Astrocyte (in vitro differentiated cells and primary cell): ENCODE results near the gene DMC1. TPM values are rescaled to one million over a fixed set of nuclear protein-coding genes. Genes with fewer than 3 reads are reported as not detected.

ENCODE experiments used
- DNase-seq: peaks from one replicate; pipeline ENCODE4 v3.0.0-alpha.2; 2010; ENCODE audit warnings: low read depth
- FAIRE-seq: peaks from 2 replicates; lab custom pipeline; 2011; peaks lifted over from hg19 to GRCh38; lab: Jason Lieb, UNC
- H2AFZ ChIP-seq: 2 replicates; pipeline ENCODE4 v1.6.0; 2012; ENCODE audit warnings: low read depth, low read length, inconsistent platforms
- H3K27ac ChIP-seq: 2 replicates; pipeline ENCODE4 v1.5.1; 2011; ENCODE audit warnings: low read depth, low read length, inconsistent platforms
- H3K27me3 ChIP-seq: 2 replicates; pipeline ENCODE4 v1.6.0; 2011; ENCODE audit warnings: low read length, inconsistent platforms; ENCODE audit not compliant: insufficient read depth
- H3K36me3 ChIP-seq: 2 replicates; pipeline ENCODE4 v1.5.1; 2011; ENCODE audit warnings: low read length, inconsistent platforms; ENCODE audit not compliant: insufficient read depth
- H3K4me1 ChIP-seq: 2 replicates; pipeline ENCODE4 v1.5.1; 2011; ENCODE audit warnings: low read length, inconsistent platforms; ENCODE audit not compliant: insufficient read depth
- H3K4me2 ChIP-seq: 2 replicates; pipeline ENCODE4 v1.6.0; 2012; ENCODE audit warnings: low read length, inconsistent platforms
- H3K4me3 ChIP-seq: 2 replicates; pipeline ENCODE4 v1.5.1; 2011; ENCODE audit warnings: low read depth, mild to moderate bottlenecking, low read length, inconsistent platforms; ENCODE audit not compliant: insufficient read depth
- H3K79me2 ChIP-seq: 2 replicates; pipeline ENCODE4 v1.6.0; 2012; ENCODE audit warnings: mild to moderate bottlenecking, low read length, inconsistent platforms; ENCODE audit not compliant: insufficient read depth
- H3K9ac ChIP-seq: 2 replicates; pipeline ENCODE4 v1.6.0; 2012; ENCODE audit warnings: mild to moderate bottlenecking, low read length, inconsistent platforms
- H3K9me3 ChIP-seq: 2 replicates; pipeline ENCODE4 v1.5.1; 2012; ENCODE audit warnings: low read depth, mild to moderate bottlenecking, low read length, inconsistent platforms; ENCODE audit not compliant: insufficient read depth
- H4K20me1 ChIP-seq: 2 replicates; pipeline ENCODE4 v1.6.0; 2012; ENCODE audit warnings: low read length, inconsistent platforms; ENCODE audit not compliant: insufficient read depth
- H3K27ac Mint-ChIP-seq: one replicate; pipeline ENCODE4 v1.8.0; 2021; ENCODE audit warnings: mild to moderate bottlenecking, mixed read lengths; ENCODE audit not compliant: unreplicated experiment
- H3K27me3 Mint-ChIP-seq: one replicate; pipeline ENCODE4 v1.8.0; 2021; ENCODE audit warnings: low read depth, mixed read lengths; ENCODE audit not compliant: unreplicated experiment
- H3K36me3 Mint-ChIP-seq: one replicate; pipeline ENCODE4 v1.8.0; 2021; ENCODE audit warnings: low read depth, mixed read lengths; ENCODE audit not compliant: unreplicated experiment
- H3K4me1 Mint-ChIP-seq: one replicate; pipeline ENCODE4 v1.8.0; 2021; ENCODE audit warnings: low read depth, mixed read lengths; ENCODE audit not compliant: unreplicated experiment
- H3K4me3 Mint-ChIP-seq: one replicate; pipeline ENCODE4 v1.8.0; 2021; ENCODE audit warnings: mild to moderate bottlenecking, moderate library complexity, mixed read lengths; ENCODE audit not compliant: unreplicated experiment
- H3K9me3 Mint-ChIP-seq: one replicate; pipeline ENCODE4 v1.8.0; 2021; ENCODE audit warnings: mild to moderate bottlenecking, mixed read lengths; ENCODE audit not compliant: unreplicated experiment
- CTCF ChIP-seq: IDR thresholded peaks from 2 replicates; pipeline ENCODE4 v1.5.1; 2011; ENCODE audit warnings: low read depth, mild to moderate bottlenecking, inconsistent platforms, low read length, moderate library complexity; ENCODE audit not compliant: insufficient read depth
- EZH2 ChIP-seq: IDR thresholded peaks from 2 replicates; pipeline ENCODE4 v1.6.1; 2012; ENCODE audit warnings: mild to moderate bottlenecking, low read length, inconsistent platforms; ENCODE audit not compliant: insufficient read depth
- total RNA-seq: library from RNA; stranded (reverse); gene quantifications from 2 replicates; pipeline ENCODE4 v1.2.1, GENCODE V29; 2021

DMC1 gene
- total RNA-seq, 1 donor from 2014 or later: 0.11 TPM

- FAIRE-seq: no peak
- Histone ChIP-seq H4K20me1 (no peaks in the 10 kb centered on the region), H2AFZ (no peak overlapping the region), H3K27ac (no peak overlapping the region), H3K9me3 (no peaks in the 10 kb centered on the region), H3K9ac (no peak overlapping the region), H3K4me2 (no peak overlapping the region), H3K79me2 (no peaks in the 10 kb centered on the region), H3K27me3 (no peaks in the 10 kb centered on the region), H3K4me1 (peaks cover 1% of the 10 kb centered on the region), H3K4me3 (no peak overlapping the region), H3K36me3 (no peaks in the 10 kb centered on the region)
- Mint-ChIP-seq H3K9me3 (no peaks in the 10 kb centered on the region), H3K27ac (no peak overlapping the region), H3K27me3 (peaks cover 3% of the 10 kb centered on the region), H3K36me3 (no peaks in the 10 kb centered on the region), H3K4me1 (peaks cover 2% of the 10 kb centered on the region), H3K4me3 (no peak overlapping the region)
- DNase-seq: no peak
- no peak for TF ChIP-seq CTCF
- no peak for TF ChIP-seq EZH2
These were observed 8.5 kb upstream of the DMC1 start for GRCh38 chr22:38578505-38578904.

GRCh38 chr22:38572065-38572464 lies 2.1 kb upstream of the DMC1 start:
- no peaks in the 10 kb centered on the region for H3K36me3 Mint-ChIP-seq
- H3K4me1 ChIP-seq: peaks cover 10% of the 10 kb centered on the region
- no peaks in the 10 kb centered on the region for H4K20me1 ChIP-seq
- no peaks in the 10 kb centered on the region for H3K9me3 ChIP-seq
- no peak overlapping the region for H3K4me3 Mint-ChIP-seq
- no peak overlapping the region for H3K27ac Mint-ChIP-seq
- no peak overlapping the region for H3K4me2 ChIP-seq
- FAIRE-seq: no peak
- no peak overlapping the region for H3K9ac ChIP-seq
- no peaks in the 10 kb centered on the region for H3K9me3 Mint-ChIP-seq
- no peak overlapping the region for H2AFZ ChIP-seq
- no peaks in the 10 kb centered on the region for H3K27me3 Mint-ChIP-seq
- H3K27ac ChIP-seq: no peak overlapping the region
- H3K36me3 ChIP-seq: no peaks in the 10 kb centered on the region
- no peak overlapping the region for H3K4me3 ChIP-seq
- peak; percentile 22 for DNase-seq
- no peaks in the 10 kb centered on the region for H3K27me3 ChIP-seq
- H3K4me1 Mint-ChIP-seq: peaks cover 2% of the 10 kb centered on the region
- no peak for TF ChIP-seq EZH2
- TF ChIP-seq CTCF: peak; percentile 63
- H3K79me2 ChIP-seq: no peaks in the 10 kb centered on the region

GRCh38 chr22:38570779-38571364 lies 889 bp upstream of the DMC1 start:
- H3K4me3 Mint-ChIP-seq: peak overlapping the region; percentile 84
- Histone ChIP-seq H3K79me2 (no peaks in the 10 kb centered on the region), H3K4me2 (peak overlapping the region; percentile 94), H2AFZ (peak overlapping the region; percentile 98), H3K27ac (peak overlapping the region; percentile 29), H3K4me3 (peak overlapping the region; percentile 71), H3K9me3 (no peaks in the 10 kb centered on the region), H3K27me3 (no peaks in the 10 kb centered on the region), H4K20me1 (no peaks in the 10 kb centered on the region), H3K9ac (peak overlapping the region; percentile 83), H3K36me3 (no peaks in the 10 kb centered on the region), H3K4me1 (peaks cover 10% of the 10 kb centered on the region)
- no peaks in the 10 kb centered on the region for H3K36me3 Mint-ChIP-seq
- H3K27ac Mint-ChIP-seq: no peak overlapping the region
- no peaks in the 10 kb centered on the region for H3K9me3 Mint-ChIP-seq
- TF ChIP-seq CTCF (no peak), EZH2 (no peak)
- FAIRE-seq: no peak
- no peak for DNase-seq
- H3K27me3 Mint-ChIP-seq: no peaks in the 10 kb centered on the region
- peaks cover 2% of the 10 kb centered on the region for H3K4me1 Mint-ChIP-seq
